HEK293 (cell line): ENCODE data around the gene MCTS1.
A peak's percentile ranks its signal among the peaks of the same experiment; 100 is the strongest.

ENCODE experiments used
- GLI2 ChIP-seq: fragments of 450-650 bp; formaldehyde crosslinking; IDR thresholded peaks from 2 replicates; pipeline ENCODE4; 2017; ENCODE audit warnings: missing biosample characterization, missing genetic modification characterization, low read depth, borderline replicate concordance
- GLI4 ChIP-seq: fragments of 450-650 bp; formaldehyde crosslinking; IDR thresholded peaks from 2 replicates; pipeline ENCODE4 v1.5.1; 2016; ENCODE audit warnings: missing biosample characterization, missing genetic modification characterization
- OSR2 ChIP-seq: fragments of 450-650 bp; formaldehyde crosslinking; IDR thresholded peaks from 2 replicates; pipeline ENCODE4 v1.5.1; 2016; ENCODE audit warnings: missing biosample characterization, missing genetic modification characterization
- SCRT2 ChIP-seq: fragments of 450-650 bp; formaldehyde crosslinking; IDR thresholded peaks from 2 replicates; pipeline ENCODE4 v1.5.1; 2016; ENCODE audit warnings: missing biosample characterization, missing genetic modification characterization
- ZBTB17 ChIP-seq: fragments of 450-650 bp; formaldehyde crosslinking; IDR thresholded peaks from 2 replicates; pipeline ENCODE4 v1.5.1; 2016; ENCODE audit warnings: missing biosample characterization, missing genetic modification characterization
- ZBTB20 ChIP-seq: fragments of 450-650 bp; formaldehyde crosslinking; IDR thresholded peaks from 2 replicates; pipeline ENCODE4 v1.5.1; 2016; ENCODE audit warnings: missing biosample characterization, missing genetic modification characterization
- ZNF112 ChIP-seq: fragments of 450-650 bp; formaldehyde crosslinking; IDR thresholded peaks from 2 replicates; pipeline ENCODE4 v1.5.0; 2017; ENCODE audit warnings: missing biosample characterization, missing genetic modification characterization
- ZNF239 ChIP-seq: fragments of 450-650 bp; formaldehyde crosslinking; IDR thresholded peaks from 2 replicates; pipeline ENCODE4 v1.5.1; 2016; ENCODE audit warnings: missing biosample characterization, missing genetic modification characterization
- ZNF292 ChIP-seq: fragments of 450-650 bp; formaldehyde crosslinking; IDR thresholded peaks from 2 replicates; pipeline ENCODE4 v1.5.1; 2016; ENCODE audit warnings: low read depth, missing biosample characterization, missing genetic modification characterization, borderline replicate concordance
- ZNF514 ChIP-seq: fragments of 450-650 bp; formaldehyde crosslinking; IDR thresholded peaks from 2 replicates; pipeline ENCODE4 v1.5.1; 2016; ENCODE audit warnings: missing biosample characterization, missing genetic modification characterization
- ZNF585B ChIP-seq: fragments of 450-650 bp; formaldehyde crosslinking; IDR thresholded peaks from 2 replicates; pipeline ENCODE4 v1.5.1; 2016; ENCODE audit warnings: missing biosample characterization, missing genetic modification characterization
- ZNF600 ChIP-seq: fragments of 450-650 bp; formaldehyde crosslinking; IDR thresholded peaks from 2 replicates; pipeline ENCODE4 v1.5.1; 2016; ENCODE audit warnings: missing biosample characterization, missing genetic modification characterization
- ZNF610 ChIP-seq: fragments of 450-650 bp; formaldehyde crosslinking; IDR thresholded peaks from 2 replicates; pipeline ENCODE4 v1.5.1; 2016; ENCODE audit warnings: missing biosample characterization, missing genetic modification characterization, borderline replicate concordance
- ZNF677 ChIP-seq: fragments of 450-650 bp; IDR thresholded peaks from 2 replicates; pipeline ENCODE4 v1.5.0; 2018; ENCODE audit warnings: missing biosample characterization, mild to moderate bottlenecking, missing genetic modification characterization, moderate library complexity
- ZNF776 ChIP-seq: fragments of 450-650 bp; formaldehyde crosslinking; IDR thresholded peaks from 2 replicates; pipeline ENCODE4 v1.5.0; 2017; ENCODE audit warnings: missing biosample characterization, missing genetic modification characterization, borderline replicate concordance
- ZNF830 ChIP-seq: fragments of 450-650 bp; IDR thresholded peaks from 2 replicates; pipeline ENCODE4 v1.5.0; 2018; ENCODE audit warnings: missing biosample characterization, missing genetic modification characterization, low read depth, mild to moderate bottlenecking, moderate library complexity
- TF ChIP-seq, protein P1 (sequence below): fragments of 450-650 bp; formaldehyde crosslinking; IDR thresholded peaks from 2 replicates; pipeline ENCODE4 v1.5.1; 2016; ENCODE audit warnings: missing biosample characterization, missing genetic modification characterization
- TF ChIP-seq, protein P2 (sequence below): fragments of 450-650 bp; formaldehyde crosslinking; IDR thresholded peaks from 2 replicates; pipeline ENCODE4 v1.5.1; 2016; ENCODE audit warnings: missing biosample characterization, missing genetic modification characterization
- TF ChIP-seq, protein P3 (sequence below): fragments of 450-650 bp; formaldehyde crosslinking; IDR thresholded peaks from 2 replicates; pipeline ENCODE4 v1.5.1; 2016; ENCODE audit warnings: missing biosample characterization, missing genetic modification characterization
- TF ChIP-seq, protein P4 (sequence below): fragments of 450-650 bp; formaldehyde crosslinking; IDR thresholded peaks from 2 replicates; pipeline ENCODE4 v1.5.1; 2016; ENCODE audit warnings: missing biosample characterization, missing genetic modification characterization, borderline replicate concordance
- TF ChIP-seq, protein P5 (sequence below): fragments of 450-650 bp; formaldehyde crosslinking; IDR thresholded peaks from 2 replicates; pipeline ENCODE4 v1.5.1; 2017; ENCODE audit warnings: missing biosample characterization, mild to moderate bottlenecking, missing genetic modification characterization, moderate library complexity
- TF ChIP-seq, protein P6 (sequence below): fragments of 450-650 bp; formaldehyde crosslinking; IDR thresholded peaks from 2 replicates; pipeline ENCODE4 v1.5.1; 2016; ENCODE audit warnings: missing biosample characterization, missing genetic modification characterization
- TF ChIP-seq, protein P7 (sequence below): fragments of 450-650 bp; formaldehyde crosslinking; IDR thresholded peaks from 2 replicates; pipeline ENCODE4 v1.5.1; 2016; ENCODE audit warnings: missing biosample characterization, missing genetic modification characterization

The MCTS1 gene

DNA sequence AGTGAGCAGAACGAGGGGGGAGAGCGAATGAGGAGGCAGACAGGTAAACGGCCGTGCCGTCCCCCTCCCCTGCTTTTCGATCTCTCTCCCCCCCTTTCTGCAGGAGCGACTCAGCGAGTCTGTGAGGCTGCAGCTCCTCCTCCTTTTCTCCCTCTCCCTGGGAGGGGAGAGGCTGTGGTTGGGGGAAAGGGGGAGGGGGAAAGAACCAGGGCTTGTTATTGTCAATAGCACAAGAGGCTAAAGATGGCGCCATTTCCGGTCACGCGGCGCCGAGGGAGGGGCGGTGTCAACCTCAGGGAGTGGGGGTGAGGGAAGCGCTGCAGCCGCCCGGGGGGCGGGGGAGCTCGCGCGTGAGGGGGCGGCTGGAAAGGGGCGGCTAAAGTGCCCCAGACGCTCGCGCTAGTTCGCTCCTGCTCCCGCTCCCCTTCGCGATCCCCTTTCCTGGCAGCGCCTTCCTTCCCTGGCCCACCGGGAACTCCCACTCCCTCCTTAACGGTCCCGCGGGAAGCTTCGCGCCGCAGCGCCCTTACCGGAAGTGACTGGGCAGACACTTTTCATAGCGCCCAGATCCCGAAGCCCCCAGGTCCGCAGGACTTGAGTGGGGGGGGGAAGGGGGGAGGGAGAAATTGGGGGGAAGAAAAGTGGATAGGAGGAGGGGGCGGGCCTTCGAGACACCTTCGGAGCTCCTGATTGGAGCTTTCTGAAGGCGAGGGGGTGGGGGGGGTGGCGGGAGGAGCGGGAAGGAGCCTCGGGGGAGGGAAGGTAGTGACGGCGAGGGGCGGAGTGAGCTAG lies 42.9 kb upstream of the MCTS1 start, which contains the start of gene CUL4B (continued):
- TF ChIP-seq, protein P1, sequence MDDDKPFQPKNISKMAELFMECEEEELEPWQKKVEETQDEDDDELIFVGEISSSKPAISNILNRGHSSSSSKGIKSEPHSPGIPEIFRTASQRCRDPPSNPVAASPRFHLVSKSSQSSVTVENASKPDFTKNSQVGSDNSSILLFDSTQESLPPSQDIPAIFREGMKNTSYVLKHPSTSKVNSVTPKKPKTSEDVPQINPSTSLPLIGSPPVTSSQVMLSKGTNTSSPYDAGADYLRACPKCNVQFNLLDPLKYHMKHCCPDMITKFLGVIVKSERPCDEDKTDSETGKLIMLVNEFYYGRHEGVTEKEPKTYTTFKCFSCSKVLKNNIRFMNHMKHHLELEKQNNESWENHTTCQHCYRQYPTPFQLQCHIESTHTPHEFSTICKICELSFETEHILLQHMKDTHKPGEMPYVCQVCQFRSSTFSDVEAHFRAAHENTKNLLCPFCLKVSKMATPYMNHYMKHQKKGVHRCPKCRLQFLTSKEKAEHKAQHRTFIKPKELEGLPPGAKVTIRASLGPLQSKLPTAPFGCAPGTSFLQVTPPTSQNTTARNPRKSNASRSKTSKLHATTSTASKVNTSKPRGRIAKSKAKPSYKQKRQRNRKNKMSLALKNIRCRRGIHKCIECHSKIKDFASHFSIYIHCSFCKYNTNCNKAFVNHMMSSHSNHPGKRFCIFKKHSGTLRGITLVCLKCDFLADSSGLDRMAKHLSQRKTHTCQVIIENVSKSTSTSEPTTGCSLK, result no peak
- TF ChIP-seq, protein P2, sequence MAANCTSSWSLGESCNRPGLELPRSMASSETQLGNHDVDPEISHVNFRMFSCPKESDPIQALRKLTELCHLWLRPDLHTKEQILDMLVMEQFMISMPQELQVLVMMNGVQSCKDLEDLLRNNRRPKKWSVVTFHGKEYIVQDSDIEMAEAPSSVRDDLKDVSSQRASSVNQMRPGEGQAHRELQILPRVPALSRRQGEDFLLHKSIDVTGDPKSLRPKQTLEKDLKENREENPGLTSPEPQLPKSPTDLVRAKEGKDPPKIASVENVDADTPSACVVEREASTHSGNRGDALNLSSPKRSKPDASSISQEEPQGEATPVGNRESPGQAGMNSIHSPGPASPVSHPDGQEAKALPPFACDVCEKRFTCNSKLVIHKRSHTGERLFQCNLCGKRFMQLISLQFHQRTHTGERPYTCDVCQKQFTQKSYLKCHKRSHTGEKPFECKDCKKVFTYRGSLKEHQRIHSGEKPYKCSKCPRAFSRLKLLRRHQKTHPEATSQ, result no peak; the same call in 1 of the 2 replicates
- no peak; the same call in 1 of the 2 replicates for TF ChIP-seq SCRT2 (tag by site-specific recombination)
- TF ChIP-seq, protein P3, sequence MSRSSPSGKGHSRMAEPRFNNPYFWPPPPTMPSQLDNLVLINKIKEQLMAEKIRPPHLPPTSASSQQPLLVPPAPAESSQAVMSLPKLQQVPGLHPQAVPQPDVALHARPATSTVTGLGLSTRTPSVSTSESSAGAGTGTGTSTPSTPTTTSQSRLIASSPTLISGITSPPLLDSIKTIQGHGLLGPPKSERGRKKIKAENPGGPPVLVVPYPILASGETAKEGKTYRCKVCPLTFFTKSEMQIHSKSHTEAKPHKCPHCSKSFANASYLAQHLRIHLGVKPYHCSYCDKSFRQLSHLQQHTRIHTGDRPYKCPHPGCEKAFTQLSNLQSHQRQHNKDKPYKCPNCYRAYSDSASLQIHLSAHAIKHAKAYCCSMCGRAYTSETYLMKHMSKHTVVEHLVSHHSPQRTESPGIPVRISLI, result no peak
- TF ChIP-seq GLI4, result no peak
- no peak for TF ChIP-seq ZNF585B (tag by site-specific recombination)
- no peak for TF ChIP-seq ZNF610 (tag by site-specific recombination)
- TF ChIP-seq, protein P4, sequence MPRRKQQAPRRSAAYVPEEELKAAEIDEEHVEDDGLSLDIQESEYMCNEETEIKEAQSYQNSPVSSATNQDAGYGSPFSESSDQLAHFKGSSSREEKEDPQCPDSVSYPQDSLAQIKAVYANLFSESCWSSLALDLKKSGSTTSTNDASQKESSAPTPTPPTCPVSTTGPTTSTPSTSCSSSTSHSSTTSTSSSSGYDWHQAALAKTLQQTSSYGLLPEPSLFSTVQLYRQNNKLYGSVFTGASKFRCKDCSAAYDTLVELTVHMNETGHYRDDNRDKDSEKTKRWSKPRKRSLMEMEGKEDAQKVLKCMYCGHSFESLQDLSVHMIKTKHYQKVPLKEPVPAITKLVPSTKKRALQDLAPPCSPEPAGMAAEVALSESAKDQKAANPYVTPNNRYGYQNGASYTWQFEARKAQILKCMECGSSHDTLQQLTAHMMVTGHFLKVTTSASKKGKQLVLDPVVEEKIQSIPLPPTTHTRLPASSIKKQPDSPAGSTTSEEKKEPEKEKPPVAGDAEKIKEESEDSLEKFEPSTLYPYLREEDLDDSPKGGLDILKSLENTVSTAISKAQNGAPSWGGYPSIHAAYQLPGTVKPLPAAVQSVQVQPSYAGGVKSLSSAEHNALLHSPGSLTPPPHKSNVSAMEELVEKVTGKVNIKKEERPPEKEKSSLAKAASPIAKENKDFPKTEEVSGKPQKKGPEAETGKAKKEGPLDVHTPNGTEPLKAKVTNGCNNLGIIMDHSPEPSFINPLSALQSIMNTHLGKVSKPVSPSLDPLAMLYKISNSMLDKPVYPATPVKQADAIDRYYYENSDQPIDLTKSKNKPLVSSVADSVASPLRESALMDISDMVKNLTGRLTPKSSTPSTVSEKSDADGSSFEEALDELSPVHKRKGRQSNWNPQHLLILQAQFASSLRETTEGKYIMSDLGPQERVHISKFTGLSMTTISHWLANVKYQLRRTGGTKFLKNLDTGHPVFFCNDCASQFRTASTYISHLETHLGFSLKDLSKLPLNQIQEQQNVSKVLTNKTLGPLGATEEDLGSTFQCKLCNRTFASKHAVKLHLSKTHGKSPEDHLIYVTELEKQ (tag by site-specific recombination), result no peak
- TF ChIP-seq ZNF776, result no peak
- TF ChIP-seq ZBTB20 (tag by site-specific recombination), result no peak; the same call in 1 of the 2 replicates
- TF ChIP-seq OSR2 (tag by site-specific recombination), result no peak
- TF ChIP-seq, protein P5, sequence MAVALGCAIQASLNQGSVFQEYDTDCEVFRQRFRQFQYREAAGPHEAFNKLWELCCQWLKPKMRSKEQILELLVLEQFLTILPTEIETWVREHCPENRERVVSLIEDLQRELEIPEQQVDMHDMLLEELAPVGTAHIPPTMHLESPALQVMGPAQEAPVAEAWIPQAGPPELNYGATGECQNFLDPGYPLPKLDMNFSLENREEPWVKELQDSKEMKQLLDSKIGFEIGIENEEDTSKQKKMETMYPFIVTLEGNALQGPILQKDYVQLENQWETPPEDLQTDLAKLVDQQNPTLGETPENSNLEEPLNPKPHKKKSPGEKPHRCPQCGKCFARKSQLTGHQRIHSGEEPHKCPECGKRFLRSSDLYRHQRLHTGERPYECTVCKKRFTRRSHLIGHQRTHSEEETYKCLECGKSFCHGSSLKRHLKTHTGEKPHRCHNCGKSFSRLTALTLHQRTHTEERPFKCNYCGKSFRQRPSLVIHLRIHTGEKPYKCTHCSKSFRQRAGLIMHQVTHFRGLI (tag by site-specific recombination), result no peak
- TF ChIP-seq, protein P6, sequence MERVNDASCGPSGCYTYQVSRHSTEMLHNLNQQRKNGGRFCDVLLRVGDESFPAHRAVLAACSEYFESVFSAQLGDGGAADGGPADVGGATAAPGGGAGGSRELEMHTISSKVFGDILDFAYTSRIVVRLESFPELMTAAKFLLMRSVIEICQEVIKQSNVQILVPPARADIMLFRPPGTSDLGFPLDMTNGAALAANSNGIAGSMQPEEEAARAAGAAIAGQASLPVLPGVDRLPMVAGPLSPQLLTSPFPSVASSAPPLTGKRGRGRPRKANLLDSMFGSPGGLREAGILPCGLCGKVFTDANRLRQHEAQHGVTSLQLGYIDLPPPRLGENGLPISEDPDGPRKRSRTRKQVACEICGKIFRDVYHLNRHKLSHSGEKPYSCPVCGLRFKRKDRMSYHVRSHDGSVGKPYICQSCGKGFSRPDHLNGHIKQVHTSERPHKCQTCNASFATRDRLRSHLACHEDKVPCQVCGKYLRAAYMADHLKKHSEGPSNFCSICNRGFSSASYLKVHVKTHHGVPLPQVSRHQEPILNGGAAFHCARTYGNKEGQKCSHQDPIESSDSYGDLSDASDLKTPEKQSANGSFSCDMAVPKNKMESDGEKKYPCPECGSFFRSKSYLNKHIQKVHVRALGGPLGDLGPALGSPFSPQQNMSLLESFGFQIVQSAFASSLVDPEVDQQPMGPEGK (tag by site-specific recombination), result peak; percentile 98
- no peak; the same call in 1 of the 2 replicates for TF ChIP-seq ZNF600
- no peak for TF ChIP-seq ZNF514
- no peak for TF ChIP-seq ZNF292 (tag by site-specific recombination)
- no peak for TF ChIP-seq GLI2 (tag by site-specific recombination)
- no peak for TF ChIP-seq ZNF112 (tag by site-specific recombination)
- TF ChIP-seq ZNF677 (tag by site-specific recombination), result no peak
- no peak for TF ChIP-seq ZNF239 (tag by site-specific recombination)
- TF ChIP-seq ZNF830 (tag by site-specific recombination), result no peak
- peak; percentile 91 for TF ChIP-seq ZBTB17 (tag by site-specific recombination)
- TF ChIP-seq, protein P7, sequence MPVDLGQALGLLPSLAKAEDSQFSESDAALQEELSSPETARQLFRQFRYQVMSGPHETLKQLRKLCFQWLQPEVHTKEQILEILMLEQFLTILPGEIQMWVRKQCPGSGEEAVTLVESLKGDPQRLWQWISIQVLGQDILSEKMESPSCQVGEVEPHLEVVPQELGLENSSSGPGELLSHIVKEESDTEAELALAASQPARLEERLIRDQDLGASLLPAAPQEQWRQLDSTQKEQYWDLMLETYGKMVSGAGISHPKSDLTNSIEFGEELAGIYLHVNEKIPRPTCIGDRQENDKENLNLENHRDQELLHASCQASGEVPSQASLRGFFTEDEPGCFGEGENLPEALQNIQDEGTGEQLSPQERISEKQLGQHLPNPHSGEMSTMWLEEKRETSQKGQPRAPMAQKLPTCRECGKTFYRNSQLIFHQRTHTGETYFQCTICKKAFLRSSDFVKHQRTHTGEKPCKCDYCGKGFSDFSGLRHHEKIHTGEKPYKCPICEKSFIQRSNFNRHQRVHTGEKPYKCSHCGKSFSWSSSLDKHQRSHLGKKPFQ (tag by site-specific recombination), result no peak
